Measurements from ENCODE around the gene TIPIN.

DNA sequence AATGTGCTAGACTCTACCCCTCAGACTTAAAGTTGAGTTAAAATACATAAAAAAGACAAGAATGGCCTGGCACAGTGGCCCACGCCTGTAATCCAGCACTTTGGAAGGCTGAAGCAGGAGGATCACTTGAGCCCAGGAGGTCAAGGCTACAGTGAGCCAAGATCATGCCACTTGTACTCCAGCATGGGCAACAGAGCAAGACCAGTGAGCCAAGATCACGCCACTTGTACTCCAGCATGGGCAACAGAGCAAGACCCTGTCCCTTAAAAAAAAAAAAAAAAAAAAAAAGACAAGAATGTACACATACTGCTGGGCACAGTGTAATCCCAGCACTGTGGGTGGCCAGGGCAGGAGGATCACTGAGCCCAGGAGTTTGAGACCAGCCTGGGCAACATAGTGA is 45.7 kb downstream of the TIPIN start:
- TF ChIP-seq EP300 (IDR thresholded peaks at IDR 0.05), result no peak
- TF ChIP-seq POLR2AphosphoS5 (IDR thresholded peaks at IDR 0.05), result no peak
- TF ChIP-seq, protein P1, sequence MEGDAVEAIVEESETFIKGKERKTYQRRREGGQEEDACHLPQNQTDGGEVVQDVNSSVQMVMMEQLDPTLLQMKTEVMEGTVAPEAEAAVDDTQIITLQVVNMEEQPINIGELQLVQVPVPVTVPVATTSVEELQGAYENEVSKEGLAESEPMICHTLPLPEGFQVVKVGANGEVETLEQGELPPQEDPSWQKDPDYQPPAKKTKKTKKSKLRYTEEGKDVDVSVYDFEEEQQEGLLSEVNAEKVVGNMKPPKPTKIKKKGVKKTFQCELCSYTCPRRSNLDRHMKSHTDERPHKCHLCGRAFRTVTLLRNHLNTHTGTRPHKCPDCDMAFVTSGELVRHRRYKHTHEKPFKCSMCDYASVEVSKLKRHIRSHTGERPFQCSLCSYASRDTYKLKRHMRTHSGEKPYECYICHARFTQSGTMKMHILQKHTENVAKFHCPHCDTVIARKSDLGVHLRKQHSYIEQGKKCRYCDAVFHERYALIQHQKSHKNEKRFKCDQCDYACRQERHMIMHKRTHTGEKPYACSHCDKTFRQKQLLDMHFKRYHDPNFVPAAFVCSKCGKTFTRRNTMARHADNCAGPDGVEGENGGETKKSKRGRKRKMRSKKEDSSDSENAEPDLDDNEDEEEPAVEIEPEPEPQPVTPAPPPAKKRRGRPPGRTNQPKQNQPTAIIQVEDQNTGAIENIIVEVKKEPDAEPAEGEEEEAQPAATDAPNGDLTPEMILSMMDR (IDR thresholded peaks at IDR 0.05), result no peak

Measured in esophagus muscularis mucosa (tissue), 4 donors.